Measurements from ENCODE around the gene ITPRIP. TPM values are rescaled to one million over a fixed set of nuclear protein-coding genes. Genes with fewer than 3 reads are reported as not detected.

ITPRIP gene
- total RNA-seq, 4 donors from 2014 or later, result 1.8 to 25.1 (median 6.6) TPM

GRCh38 chr10:104262055-104262454, 76.2 kb downstream of the ITPRIP start:
- H3K27me3 ChIP-seq, result no peaks in the 10 kb centered on the region
- in situ Hi-C loops (cut with MboI; ENCODE audit: low pct_ligation_motif_present in 1 of 4, low pct_unique_long_range_greater_than_20kb in 1 of 4, low sequenced_read_pairs in 3 of 4) (no loop called here), intact Hi-C loops (cut with DNase I; ENCODE audit: low total_unique reads) (no loop called here)
- peak overlapping the region in 1 of 4 donors; percentile 67 for H3K27ac ChIP-seq
- DNase-seq, result no peak
- peaks cover 0 to 46% (median 8%) of the 10 kb centered on the region in 4 donors for H3K4me1 ChIP-seq
- TF ChIP-seq POLR2A (IDR thresholded peaks at IDR 0.05) (no peak), CTCF (IDR thresholded peaks at IDR 0.05) (no peak), POLR2AphosphoS5 (IDR thresholded peaks at IDR 0.05) (no peak), EP300 (IDR thresholded peaks at IDR 0.05; ENCODE audit: low read depth) (no peak)
- peaks cover 0 to 52% (median 26%) of the 10 kb centered on the region in 4 donors for H3K36me3 ChIP-seq
- no peaks in the 10 kb centered on the region for H3K9me3 ChIP-seq
- H3K4me3 ChIP-seq, result no peak overlapping the region
- WGBS, 2 donors (ENCODE audit: low coverage in 1 of 2), result 80 to 87% methylated on average over 3 to 5 of the region's 5 CpGs

GRCh38 chr10:104260775-104261115, 77.5 kb downstream of the ITPRIP start:
- WGBS, 2 donors (ENCODE audit: low coverage in 1 of 2), result 48 to 49% methylated on average over 3 of the region's 3 CpGs
- Histone ChIP-seq H3K4me3 (no peak overlapping the region), H3K36me3 (peaks cover 0 to 50% (median 23%) of the 10 kb centered on the region in 4 donors), H3K4me1 (peaks cover 6 to 59% (median 18%) of the 10 kb centered on the region in 4 donors), H3K9me3 (no peaks in the 10 kb centered on the region), H3K27me3 (no peaks in the 10 kb centered on the region), H3K27ac (peak overlapping the region; percentile 14 to 67 (median 41))
- TF ChIP-seq EP300 (IDR thresholded peaks at IDR 0.05; ENCODE audit: low read depth), result no peak
- TF ChIP-seq POLR2AphosphoS5 (IDR thresholded peaks at IDR 0.05), result no peak
- TF ChIP-seq CTCF (IDR thresholded peaks at IDR 0.05), result no peak
- no peak for TF ChIP-seq POLR2A (IDR thresholded peaks at IDR 0.05)
- DNase-seq, result no peak
- in situ Hi-C loops (cut with MboI; ENCODE audit: low pct_ligation_motif_present in 1 of 4, low pct_unique_long_range_greater_than_20kb in 1 of 4, low sequenced_read_pairs in 3 of 4), result no loop called here
- intact Hi-C loops (cut with DNase I; ENCODE audit: low total_unique reads), result no loop called here

GRCh38 chr10:104259999-104260774, 78.1 kb downstream of the ITPRIP start:
- no peaks in the 10 kb centered on the region for H3K27me3 ChIP-seq
- TF ChIP-seq POLR2AphosphoS5 (IDR thresholded peaks at IDR 0.05), result peak in 1 of 3 donors; percentile 25
- no peak for TF ChIP-seq EP300 (IDR thresholded peaks at IDR 0.05; ENCODE audit: low read depth)
- TF ChIP-seq CTCF (IDR thresholded peaks at IDR 0.05), result no peak
- TF ChIP-seq POLR2A (IDR thresholded peaks at IDR 0.05), result no peak
- H3K4me1 ChIP-seq, result peaks cover 6 to 60% (median 19%) of the 10 kb centered on the region in 4 donors
- no peak overlapping the region for H3K4me3 ChIP-seq
- H3K9me3 ChIP-seq, result no peaks in the 10 kb centered on the region
- peak overlapping the region; percentile 14 to 67 (median 41) for H3K27ac ChIP-seq
- WGBS, 2 donors (ENCODE audit: low coverage in 1 of 2), result 76 to 78% methylated on average over 2 to 6 of the region's 6 CpGs
- intact Hi-C loops (cut with DNase I; ENCODE audit: low total_unique reads) (no loop called here), in situ Hi-C loops (cut with MboI; ENCODE audit: low pct_ligation_motif_present in 1 of 4, low pct_unique_long_range_greater_than_20kb in 1 of 4, low sequenced_read_pairs in 3 of 4) (no loop called here)
- H3K36me3 ChIP-seq, result peaks cover 0 to 45% (median 21%) of the 10 kb centered on the region in 4 donors
- DNase-seq, result no peak

Small RNA genes within 50 kb of the gene (small RNA-seq; reads per million reads assigned to genes)
- 0 to 1.1 (median 0.07) reads per million in 4 donors for gene MIR4482

Other genes with a start within 250 kb of the ITPRIP start
- 1 to 10 TPM in 3 of 4 donors, not detected in 1; 4.0 TPM for gene SFR1, start 216.3 kb downstream of the ITPRIP start, total RNA-seq
- under 1 TPM in 3 of 4 donors, not detected in 1; 0.16 to 1.00 (median 0.68) TPM for gene CFAP43, start 106.1 kb downstream of the ITPRIP start, total RNA-seq
- gene GSTO1, start 83.6 kb downstream of the ITPRIP start, total RNA-seq, result 10 to 100 TPM; 21.3 to 66.2 (median 45.9) TPM
- gene GSTO2, start 69.3 kb downstream of the ITPRIP start, total RNA-seq, result 10 to 100 TPM in 2 of 4 donors, 1 to 10 TPM in 2; 1.9 to 17.1 (median 10.6) TPM
- under 1 TPM in 2 of 4 donors, not detected in 2; 0.16 to 0.27 TPM for gene CFAP58, start 15.4 kb upstream of the ITPRIP start, total RNA-seq